ENCODE results near the gene ALOXE3. TPM values are rescaled to one million over a fixed set of nuclear protein-coding genes. Genes with fewer than 3 reads are reported as not detected.
A peak's percentile ranks its signal among the peaks of the same experiment; 100 is the strongest.

Gene ALOXE3
- total and polyA plus RNA-seq, 7 donors, result 0.17 TPM; not detected in 6

- no peaks in the 10 kb centered on the region for H3K36me3 ChIP-seq
- H3K27ac ChIP-seq, result no peak overlapping the region
- H3K27me3 ChIP-seq, result peaks cover 20 to 92% (median 70%) of the 10 kb centered on the region in 3 donors
- peak; percentile 65 for DNase-seq
- no peak for TF ChIP-seq EP300 (IDR thresholded peaks at IDR 0.05)
- no peak for TF ChIP-seq POLR2A (IDR thresholded peaks at IDR 0.05)
- TF ChIP-seq POLR2AphosphoS5 (IDR thresholded peaks at IDR 0.05), result no peak
- TF ChIP-seq CTCF (IDR thresholded peaks at IDR 0.05), result peak; percentile 24 to 78 (median 72)
- no peak overlapping the region for H3K4me3 ChIP-seq
- 3 to 9% methylated on average over 10 of the region's 10 CpGs for WGBS, 2 donors
- H3K4me1 ChIP-seq, result peaks cover 0 to 12% (median 9%) of the 10 kb centered on the region in 4 donors
- no peaks in the 10 kb centered on the region for H3K9me3 ChIP-seq
- intact Hi-C loops (cut with DNase I), result loop anchor here (5.0 kb wide), 1 partner anchor 57 kb away; the partner anchor contains the start of gene ALOXE3
These were observed 58.0 kb downstream of the ALOXE3 start for GRCh38 chr17:8060274-8060673.

- WGBS, 2 donors, result 2 to 8% methylated on average over 7 of the region's 7 CpGs
- H3K9me3 ChIP-seq, result no peaks in the 10 kb centered on the region
- no peak overlapping the region for H3K4me3 ChIP-seq
- peaks cover 0 to 12% (median 9%) of the 10 kb centered on the region in 4 donors for H3K4me1 ChIP-seq
- H3K36me3 ChIP-seq, result no peaks in the 10 kb centered on the region
- intact Hi-C loops (cut with DNase I), result loop anchor here (5.0 to 10.0 kb wide), 4 partner anchors 62 to 237 kb away; partner anchors contain the start of gene RNF227
- TF ChIP-seq POLR2AphosphoS5 (IDR thresholded peaks at IDR 0.05), result no peak
- no peak for TF ChIP-seq POLR2A (IDR thresholded peaks at IDR 0.05)
- no peak for TF ChIP-seq CTCF (IDR thresholded peaks at IDR 0.05)
- no peak for TF ChIP-seq EP300 (IDR thresholded peaks at IDR 0.05)
- H3K27ac ChIP-seq, result no peak overlapping the region
- peaks cover 20 to 84% (median 63%) of the 10 kb centered on the region in 3 donors for H3K27me3 ChIP-seq
- DNase-seq, result peak; percentile 20
These were observed 59.2 kb downstream of the ALOXE3 start for GRCh38 chr17:8059131-8059530.

GRCh38 chr17:8057691-8058114 lies 60.6 kb downstream of the ALOXE3 start:
- Histone ChIP-seq H3K4me1 (peaks cover 0 to 9% (median 6%) of the 10 kb centered on the region in 4 donors), H3K4me3 (no peak overlapping the region), H3K27me3 (peaks cover 11 to 70% (median 49%) of the 10 kb centered on the region in 3 donors), H3K9me3 (no peaks in the 10 kb centered on the region), H3K36me3 (no peaks in the 10 kb centered on the region), H3K27ac (no peak overlapping the region)
- TF ChIP-seq POLR2AphosphoS5 (IDR thresholded peaks at IDR 0.05), result no peak
- TF ChIP-seq CTCF (IDR thresholded peaks at IDR 0.05), result peak; percentile 50 to 72 (median 66)
- TF ChIP-seq POLR2A (IDR thresholded peaks at IDR 0.05), result no peak
- no peak for TF ChIP-seq EP300 (IDR thresholded peaks at IDR 0.05)
- 7 to 14% methylated on average over 14 of the region's 14 CpGs for WGBS, 2 donors
- intact Hi-C loops (cut with DNase I), result loop anchor here (5.0 to 10.0 kb wide), 4 partner anchors 60 to 235 kb away; partner anchors contain the start of gene RNF227
- peak; percentile 72 for DNase-seq

- H3K36me3 ChIP-seq, result no peaks in the 10 kb centered on the region
- no peak for TF ChIP-seq POLR2A (IDR thresholded peaks at IDR 0.05)
- TF ChIP-seq CTCF (IDR thresholded peaks at IDR 0.05), result no peak
- peaks cover 0 to 3% (median 1%) of the 10 kb centered on the region in 4 donors for H3K4me1 ChIP-seq
- H3K27ac ChIP-seq, result no peak overlapping the region
- intact Hi-C loops (cut with DNase I), result loop anchor here (5.0 to 10.0 kb wide), 4 partner anchors 60 to 235 kb away; partner anchors contain the start of gene RNF227
- H3K9me3 ChIP-seq, result no peaks in the 10 kb centered on the region
- DNase-seq, result peak; percentile 38
- no peak overlapping the region for H3K4me3 ChIP-seq
- WGBS, 2 donors, result 65 to 73% methylated on average over 17 of the region's 17 CpGs
- H3K27me3 ChIP-seq, result peaks cover 10 to 64% (median 43%) of the 10 kb centered on the region in 3 donors
These were observed 61.2 kb downstream of the ALOXE3 start for GRCh38 chr17:8056976-8057625.

All from sigmoid colon (tissue), 7 donors.